KG1 (cell line): ENCODE data around the gene CARNS1.

Experiments used
- DNase-seq: peaks from one replicate; lab custom pipeline; 2025; lab: John Stamatoyannopoulos, UW

Gene CARNS1

GRCh38 chr11:67441098-67441563 is 25.7 kb downstream of the CARNS1 start:
- no peak for DNase-seq

DNA sequence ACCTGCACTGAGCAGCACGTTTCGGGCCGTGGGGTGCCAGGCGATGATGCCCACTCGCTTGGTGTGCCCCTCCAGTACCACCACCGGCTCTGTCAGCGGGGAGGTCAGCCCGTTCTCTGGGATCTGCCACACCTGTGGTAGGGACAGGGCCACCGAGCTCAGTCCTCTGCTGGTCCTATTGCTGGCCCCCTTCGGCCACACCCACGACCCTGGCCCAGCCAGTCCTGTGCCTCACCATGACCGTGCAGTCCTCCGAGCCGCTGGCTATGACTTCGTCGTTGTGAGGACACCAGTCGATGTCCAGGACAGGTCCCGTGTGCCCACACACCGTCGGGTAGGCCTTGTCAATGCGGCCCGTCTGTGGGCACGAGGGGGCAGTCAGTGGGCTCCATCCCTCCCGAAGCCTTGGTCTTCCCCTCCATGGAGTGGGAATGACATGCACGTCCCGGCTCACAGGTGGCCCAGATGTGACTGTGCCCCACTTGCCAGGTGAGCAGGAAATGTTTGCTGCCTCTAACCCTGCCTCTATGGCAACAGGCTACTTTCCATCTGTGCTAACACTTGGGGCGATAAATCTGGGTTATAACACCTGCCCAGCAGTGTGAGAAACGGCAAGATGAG is 26.4 kb downstream of the CARNS1 start:
- DNase-seq = no peak

- DNase-seq = no peak
These were observed 27.3 kb downstream of the CARNS1 start for GRCh38 chr11:67442504-67443404.

DNA sequence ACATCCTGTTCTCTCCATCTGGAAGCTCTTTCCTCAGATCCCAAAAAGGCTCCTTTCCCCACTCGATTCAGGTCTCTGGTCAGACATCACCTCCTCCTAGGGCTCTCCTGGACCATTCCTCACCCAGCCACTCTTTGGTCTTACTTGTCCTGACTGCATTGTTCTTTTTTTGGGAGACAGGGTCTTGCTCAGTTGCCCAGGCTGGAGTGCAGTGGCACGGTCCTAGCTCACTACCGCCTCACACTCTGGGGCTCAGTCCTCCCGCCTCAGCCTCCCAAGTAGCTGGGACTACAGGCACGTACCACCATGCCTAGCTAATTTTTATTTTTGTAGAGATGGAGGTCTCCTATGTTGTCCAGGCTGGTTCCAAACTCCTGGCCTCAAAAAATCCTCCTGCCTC is 30.0 kb downstream of the CARNS1 start:
- no peak for DNase-seq

DNA sequence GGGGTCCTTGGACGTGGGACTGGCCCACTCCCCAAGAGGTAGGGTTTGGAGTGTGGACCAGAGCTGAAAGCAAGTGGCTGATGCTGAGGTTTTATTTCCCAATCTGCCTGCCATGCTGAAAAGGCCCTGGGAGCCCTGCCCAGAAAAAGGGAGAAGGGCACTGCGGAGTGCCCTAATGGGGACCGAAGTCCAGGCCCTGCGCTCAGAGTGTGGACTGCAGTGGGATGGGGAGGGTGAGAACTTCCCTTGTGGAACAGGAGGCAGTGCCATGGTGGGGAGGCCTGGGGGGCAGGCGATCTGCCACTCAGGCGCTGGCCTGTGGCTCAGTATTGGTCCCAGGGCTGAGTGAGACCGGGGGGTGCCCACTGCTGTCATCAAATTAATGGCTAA is 32.7 kb downstream of the CARNS1 start:
- DNase-seq = no peak

DNA sequence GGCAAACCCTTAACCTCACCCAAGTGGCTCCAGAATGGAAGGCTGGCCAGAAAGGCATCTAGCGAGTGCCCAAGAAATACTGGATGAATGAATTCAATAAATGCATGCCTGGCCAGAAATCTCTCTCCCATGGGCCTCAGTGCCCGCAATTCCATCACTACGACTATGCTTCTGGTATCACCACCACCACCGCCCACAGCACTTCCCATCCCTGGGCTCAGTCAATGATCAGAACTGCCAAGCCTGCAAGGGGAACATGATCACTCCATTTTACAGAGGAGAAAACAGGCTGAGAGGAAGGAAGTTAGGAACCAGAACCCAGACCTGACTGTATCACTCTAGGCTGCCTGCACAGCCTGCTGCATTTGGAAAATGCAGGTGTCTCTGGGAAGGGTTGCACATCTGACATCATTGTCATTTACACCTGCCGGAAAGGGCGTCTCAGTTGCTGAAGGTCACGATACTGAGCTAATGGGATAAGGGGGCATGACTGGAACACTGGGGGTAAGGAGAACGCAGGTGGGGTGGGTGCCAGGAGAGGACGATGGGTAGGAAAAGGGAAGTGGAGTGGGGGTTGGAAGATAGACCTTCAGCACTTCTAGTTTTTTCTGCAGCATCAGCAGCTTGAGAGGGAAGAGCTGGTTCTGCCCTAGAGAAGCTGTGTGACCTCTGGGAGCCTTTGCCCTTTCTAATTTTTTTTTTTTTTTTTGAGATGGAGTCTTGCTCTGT is 33.8 kb downstream of the CARNS1 start:
- peak; percentile 50 for DNase-seq

DNA sequence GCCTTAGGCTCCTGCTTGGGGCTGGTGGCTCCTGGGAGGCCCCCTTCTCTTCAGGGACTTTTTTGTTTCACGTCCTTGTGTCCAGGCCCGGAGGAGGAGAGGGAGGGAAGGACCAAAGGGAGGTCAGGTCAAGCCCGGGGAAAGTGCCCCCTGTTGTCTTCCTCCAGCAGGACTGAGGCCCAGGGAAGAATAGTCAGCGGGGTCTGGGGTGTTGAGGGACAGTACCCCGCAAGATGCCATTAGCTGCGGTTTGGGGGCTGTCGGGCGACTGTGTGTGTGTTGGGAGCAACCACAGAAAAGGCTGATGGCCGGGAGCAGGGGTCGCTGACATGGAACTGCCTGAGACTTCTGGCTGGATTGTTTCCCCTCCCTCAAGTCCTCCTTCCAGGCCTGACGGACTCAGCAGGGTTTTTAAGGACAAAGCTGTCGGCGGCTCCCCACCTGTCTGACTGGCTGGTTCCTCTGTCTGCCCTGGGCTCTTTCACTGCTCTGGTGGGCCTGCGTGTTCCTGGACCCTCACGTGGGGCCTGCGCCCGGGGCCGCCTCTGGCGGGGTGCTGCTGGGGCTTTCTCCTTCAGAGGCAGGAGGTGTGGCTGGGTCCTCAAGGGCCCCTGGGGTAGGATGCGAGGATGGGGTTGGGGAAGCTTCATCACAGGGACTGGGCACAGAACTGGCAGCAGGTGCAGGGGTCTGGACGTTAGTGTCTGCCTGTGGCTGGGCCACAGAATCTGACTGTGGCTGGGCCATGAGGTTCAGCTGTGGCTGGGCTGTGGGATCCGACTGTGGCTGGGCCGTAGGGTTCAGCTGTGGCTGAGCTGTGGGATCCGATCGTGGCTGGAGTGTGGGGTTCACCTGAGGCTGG is 35.5 kb downstream of the CARNS1 start:
- DNase-seq = no peak

GRCh38 chr11:67451658-67451976 is 36.1 kb downstream of the CARNS1 start:
- no peak for DNase-seq

DNA sequence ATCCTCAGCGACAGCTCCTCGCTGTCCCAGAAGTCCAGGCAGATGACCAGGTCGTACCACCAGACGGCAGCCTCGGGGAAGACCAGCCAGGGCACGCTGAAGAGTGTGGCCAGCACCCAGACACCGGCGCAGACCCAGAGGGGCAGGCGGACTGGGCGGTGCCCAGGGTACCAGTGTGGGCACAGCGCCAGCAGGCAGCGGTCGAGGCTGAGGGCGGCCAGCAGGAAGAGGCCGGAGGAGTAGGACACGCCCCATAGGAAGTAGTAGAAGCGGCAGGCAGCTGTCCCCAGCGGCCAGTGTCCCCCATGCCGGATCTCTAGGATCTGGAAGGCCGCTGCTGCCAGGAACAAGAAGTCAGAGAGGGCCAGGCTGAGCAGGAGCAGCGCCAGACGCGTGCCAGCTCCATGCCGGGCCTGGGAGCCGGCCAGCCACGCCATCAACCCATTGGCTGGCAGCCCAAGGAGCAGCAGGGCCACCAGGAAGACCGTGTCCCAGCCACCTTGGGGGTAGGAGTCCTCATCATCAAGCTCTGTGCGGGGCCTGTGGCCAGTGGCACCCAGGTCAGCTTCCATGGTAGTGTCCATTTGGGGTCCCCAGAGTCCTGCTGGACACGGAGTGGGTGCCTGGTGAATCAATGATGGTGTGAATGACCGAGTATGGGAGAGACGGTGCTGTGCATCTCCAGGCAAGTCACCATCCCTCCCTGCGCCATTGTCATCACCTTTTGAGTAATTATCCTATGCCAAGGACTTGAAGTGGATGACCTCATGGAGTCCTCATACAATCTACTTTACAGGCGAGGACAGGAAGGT is 36.9 kb downstream of the CARNS1 start, which contains the start of gene GPR152:
Gene GPR152, minus strand, starts transcription at position 589 of the 812 bp plus-strand sequence. Its CDS starts 5 bp downstream, at position 584.
- no peak for DNase-seq

GRCh38 chr11:67453816-67454732 is 38.6 kb downstream of the CARNS1 start:
- DNase-seq = no peak

DNA sequence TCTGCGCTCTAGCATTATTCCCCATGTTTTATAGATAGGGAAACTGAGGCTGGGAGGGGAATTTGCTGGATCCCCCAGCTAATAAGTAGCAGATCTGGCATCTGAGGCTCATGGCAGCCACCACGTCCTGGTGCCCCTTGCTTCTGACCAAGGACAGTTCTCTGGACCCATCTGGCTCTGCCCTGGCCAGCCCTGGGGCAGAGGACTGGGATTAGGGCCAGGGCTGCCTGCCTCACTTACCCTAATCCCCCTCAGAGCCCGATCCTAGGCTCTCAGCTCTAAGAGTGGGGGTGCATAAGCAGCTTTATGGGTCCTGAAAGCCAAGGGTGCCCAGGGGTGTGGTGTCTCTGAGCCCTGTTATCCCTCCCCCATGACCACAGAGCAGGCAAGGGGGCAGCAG is 39.6 kb downstream of the CARNS1 start, which contains the start of gene CABP4:
Gene CABP4, plus strand, starts transcription at position 301 of the 400 bp plus-strand sequence. Its CDS starts 70 bp downstream, at position 371.
- no peak for DNase-seq

DNA sequence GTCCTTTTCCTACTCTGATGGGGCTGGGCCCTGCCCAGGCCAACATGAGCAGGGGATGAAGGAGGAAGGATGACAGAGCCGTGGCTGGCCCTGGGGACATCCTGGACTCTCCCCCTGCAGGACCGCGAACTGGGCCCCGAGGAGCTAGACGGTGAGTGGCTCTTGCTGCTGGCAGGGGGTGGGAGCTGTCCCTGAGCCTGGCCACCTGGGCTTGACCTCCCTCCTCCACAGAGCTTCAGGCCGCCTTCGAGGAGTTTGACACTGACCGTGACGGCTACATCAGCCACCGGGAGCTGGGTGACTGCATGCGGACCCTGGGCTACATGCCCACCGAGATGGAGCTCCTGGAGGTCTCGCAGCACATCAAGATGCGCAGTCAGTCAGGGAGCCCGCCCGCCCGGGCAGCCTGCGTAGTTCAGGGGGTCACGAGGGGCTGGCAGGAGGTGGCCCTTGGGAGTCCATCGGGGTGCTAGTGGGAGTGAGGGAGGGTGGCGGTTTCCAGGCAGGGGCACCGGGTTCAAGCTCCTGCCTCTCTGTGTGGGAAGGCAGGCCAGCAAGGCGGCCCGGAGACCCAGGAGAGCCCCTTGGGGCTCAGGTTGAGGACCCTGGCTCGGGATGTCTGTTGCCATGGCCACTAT is 40.7 kb downstream of the CARNS1 start:
- DNase-seq = no peak

DNA sequence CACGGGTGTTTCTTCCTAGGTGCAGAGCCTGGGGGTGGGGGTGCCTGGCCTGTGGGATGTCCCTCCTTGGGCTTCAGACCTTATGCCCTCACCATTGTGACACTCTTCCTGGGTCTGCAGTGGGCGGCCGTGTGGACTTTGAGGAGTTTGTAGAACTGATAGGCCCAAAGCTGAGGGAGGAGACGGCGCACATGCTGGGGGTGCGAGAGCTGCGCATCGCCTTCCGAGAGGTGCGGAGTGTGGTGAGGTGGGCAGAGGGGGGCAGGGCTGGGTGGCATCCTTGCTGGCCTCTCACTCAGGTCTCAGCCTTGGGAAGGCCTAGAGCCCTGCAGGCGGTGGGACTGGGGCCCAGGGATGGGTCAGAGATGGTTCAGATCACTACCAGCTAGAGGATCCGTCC is 42.0 kb downstream of the CARNS1 start:
- DNase-seq = no peak

- no peak for DNase-seq
These were observed 42.8 kb downstream of the CARNS1 start for GRCh38 chr11:67458266-67458665.

DNA sequence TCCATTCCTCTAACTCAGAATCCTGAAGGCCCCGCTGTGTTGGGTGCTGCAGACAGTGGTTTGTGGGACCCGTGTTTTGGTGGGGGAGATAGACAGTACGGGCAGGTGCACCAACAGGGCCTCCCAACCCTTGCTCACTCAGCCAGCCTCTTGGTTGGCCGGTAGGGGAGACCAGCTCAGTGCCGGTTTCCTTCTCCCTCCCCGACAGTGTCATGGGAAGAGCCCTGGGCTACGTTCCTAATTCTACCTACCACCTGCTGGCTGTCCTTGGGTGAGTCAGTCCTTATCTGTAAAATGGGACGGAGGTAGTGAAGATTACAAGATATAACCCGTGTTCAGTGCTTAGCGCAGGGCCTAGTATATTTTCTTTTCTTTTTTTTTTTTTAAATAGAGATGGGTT is 47.7 kb downstream of the CARNS1 start:
- no peak for DNase-seq

- no peak for DNase-seq
These were observed 48.4 kb downstream of the CARNS1 start for GRCh38 chr11:67463680-67464410.

DNA sequence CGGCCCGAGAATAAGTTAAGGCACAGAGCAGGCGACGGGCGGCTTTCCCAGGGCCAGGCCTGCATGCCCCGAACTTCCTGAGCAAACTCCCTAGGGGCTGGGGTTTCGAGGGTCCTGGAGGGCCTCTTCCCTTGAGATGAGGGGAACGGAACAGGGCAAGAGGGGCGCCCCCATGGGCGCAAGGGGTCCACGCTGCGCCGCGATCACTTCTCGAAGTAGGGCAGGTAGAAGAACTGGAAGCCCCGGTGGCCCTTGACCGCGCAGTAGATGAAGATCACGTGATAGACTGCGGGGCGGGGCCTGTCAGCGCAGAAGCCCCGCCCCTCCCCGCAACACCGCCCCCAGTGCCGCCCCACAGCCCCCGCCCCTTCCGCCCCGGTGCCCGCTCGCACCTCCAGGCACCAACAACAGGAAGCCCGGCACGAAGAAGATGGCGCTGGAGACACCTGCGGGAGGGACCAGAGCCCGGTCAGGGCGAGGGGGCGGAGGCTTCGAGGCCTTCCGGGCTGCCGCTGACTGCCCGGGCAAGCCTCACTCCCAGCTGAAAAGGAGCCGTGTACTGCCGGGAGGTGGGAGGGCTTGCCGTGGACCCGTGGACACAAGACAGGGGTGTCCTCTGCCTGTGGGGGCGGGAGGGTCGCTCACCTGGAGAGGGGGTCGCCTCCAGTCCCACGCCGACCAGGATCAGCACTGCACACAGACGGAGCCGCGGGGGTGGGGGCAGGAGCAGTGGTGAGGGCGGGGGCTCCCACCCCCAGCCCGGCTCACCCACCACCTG is 49.1 kb downstream of the CARNS1 start:
- DNase-seq = peak; percentile 89

DNA sequence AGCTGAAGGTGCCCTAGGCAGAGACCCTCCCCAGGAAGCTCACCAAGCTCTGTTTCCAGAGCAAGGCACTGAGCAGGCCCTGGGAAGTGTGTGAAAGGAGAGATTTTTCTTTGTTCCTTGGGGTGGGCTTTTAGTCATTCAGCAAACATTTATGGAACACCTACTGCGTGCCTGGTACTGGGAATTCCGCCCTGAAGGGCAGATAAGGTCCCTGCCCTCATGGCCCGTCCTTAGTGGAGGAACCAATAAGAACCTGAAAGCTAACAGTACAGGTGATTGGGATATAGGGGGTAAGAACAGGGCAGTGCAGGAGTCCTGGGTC is 49.7 kb downstream of the CARNS1 start:
- DNase-seq = no peak
